Uterine smooth muscle cell (primary cell): ENCODE results near the gene DDX54. TPM values are rescaled to one million over a fixed set of nuclear protein-coding genes. Genes with fewer than 3 reads are reported as not detected.

Source experiments
- total RNA-seq: library from RNA; depleted of rRNA; stranded (reverse); fragments of >200 nt; gene quantifications from 2 replicates; pipeline ENCODE4 v1.2.3, GENCODE V29; 2014

Gene DDX54, protein sequence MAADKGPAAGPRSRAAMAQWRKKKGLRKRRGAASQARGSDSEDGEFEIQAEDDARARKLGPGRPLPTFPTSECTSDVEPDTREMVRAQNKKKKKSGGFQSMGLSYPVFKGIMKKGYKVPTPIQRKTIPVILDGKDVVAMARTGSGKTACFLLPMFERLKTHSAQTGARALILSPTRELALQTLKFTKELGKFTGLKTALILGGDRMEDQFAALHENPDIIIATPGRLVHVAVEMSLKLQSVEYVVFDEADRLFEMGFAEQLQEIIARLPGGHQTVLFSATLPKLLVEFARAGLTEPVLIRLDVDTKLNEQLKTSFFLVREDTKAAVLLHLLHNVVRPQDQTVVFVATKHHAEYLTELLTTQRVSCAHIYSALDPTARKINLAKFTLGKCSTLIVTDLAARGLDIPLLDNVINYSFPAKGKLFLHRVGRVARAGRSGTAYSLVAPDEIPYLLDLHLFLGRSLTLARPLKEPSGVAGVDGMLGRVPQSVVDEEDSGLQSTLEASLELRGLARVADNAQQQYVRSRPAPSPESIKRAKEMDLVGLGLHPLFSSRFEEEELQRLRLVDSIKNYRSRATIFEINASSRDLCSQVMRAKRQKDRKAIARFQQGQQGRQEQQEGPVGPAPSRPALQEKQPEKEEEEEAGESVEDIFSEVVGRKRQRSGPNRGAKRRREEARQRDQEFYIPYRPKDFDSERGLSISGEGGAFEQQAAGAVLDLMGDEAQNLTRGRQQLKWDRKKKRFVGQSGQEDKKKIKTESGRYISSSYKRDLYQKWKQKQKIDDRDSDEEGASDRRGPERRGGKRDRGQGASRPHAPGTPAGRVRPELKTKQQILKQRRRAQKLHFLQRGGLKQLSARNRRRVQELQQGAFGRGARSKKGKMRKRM
- total RNA-seq, result 36.7 and 45.6 TPM in 2 replicates

DNA sequence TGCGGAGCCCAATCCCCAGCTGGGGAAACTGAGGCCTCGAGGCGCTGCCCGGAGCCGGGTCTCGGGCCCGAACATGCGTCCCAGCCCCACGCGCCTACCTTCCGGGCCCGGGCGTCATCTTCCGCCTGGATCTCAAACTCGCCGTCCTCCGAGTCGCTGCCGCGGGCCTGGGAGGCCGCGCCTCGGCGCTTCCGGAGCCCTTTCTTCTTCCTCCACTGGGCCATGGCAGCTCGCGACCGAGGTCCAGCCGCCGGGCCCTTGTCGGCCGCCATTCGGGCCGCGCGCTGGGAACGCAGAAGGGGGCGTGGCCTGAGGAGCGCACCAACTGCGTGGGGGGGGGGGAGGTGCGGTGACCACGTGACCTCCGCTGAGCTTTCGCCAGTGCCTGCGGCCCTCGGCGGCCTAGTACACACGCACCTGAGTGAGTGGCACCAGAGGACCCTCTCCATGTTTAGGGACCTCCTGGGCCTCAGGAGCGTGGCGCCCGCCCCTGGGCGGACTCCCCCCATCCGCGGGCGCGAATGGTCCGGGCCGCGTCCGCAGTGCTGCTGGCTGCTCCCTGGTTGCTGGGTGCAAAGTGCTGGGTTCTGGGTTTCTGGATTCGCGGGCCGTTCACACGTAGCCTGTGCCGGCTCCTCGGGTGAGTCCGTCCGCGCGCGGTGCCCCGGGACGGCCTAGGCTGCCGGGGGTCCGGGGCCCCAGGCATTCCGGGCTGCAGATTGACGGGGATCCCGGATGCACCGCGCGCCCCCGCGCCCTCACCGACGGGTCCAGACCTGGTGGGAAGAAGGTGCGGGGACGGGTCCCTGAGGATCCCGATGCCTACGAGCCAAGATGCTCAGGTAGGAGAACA lies at the start of gene DDX54, which contains the start of gene RITA1:
DDX54 (minus strand) TSS at position 299 of the 853 bp plus-strand sequence; CDS start at position 272, 27 bp downstream.
RITA1 (plus strand) TSS at position 542 of the 853 bp plus-strand sequence. CDS start 1,026 bp downstream, outside the sequence.

DNA sequence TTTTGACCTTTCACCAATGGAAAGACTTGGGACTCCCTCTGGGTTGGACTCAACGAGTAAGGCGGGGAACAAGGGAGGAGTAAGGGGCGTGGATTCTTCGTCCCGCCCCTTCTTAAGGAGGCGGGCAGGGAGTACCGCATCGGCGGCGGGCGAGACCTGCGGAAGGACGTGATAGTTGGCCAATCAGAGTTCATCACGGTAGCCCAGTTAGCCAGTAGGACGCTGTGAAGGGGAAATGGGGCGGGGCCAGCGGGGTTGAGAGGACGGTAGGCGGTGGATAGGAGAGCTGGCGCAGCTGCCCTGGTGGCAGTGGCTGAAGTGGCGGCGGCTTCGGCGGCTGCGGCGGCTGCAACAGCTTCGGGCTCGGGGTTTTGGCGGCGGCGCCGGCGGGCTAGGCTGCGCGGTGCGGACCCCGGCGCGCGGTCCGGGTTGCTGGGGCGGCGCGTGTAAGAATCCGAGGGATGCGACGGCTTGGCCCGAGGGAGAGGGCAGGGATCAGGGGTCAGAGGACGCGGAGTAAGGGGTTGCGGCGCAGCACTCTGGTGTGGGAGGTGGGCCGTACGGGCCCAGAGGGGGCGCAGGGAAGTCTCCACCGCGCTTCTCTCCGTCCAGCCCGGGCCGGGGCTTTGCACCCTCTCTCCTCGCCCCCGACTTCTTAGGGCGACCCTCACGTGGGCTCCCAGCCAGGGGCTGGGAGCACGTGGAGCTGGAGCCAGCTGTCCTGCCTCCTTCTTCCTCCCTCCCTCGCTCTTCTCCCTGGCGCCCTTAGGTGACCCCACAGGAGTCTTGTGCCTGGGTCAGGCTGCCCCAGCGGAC lies 36.1 kb upstream of the DDX54 start, which contains the start of gene TPCN1:
TPCN1 (plus strand) TSS at position 284 of the 816 bp plus-strand sequence. CDS start 5,389 bp downstream, outside the sequence.

DNA sequence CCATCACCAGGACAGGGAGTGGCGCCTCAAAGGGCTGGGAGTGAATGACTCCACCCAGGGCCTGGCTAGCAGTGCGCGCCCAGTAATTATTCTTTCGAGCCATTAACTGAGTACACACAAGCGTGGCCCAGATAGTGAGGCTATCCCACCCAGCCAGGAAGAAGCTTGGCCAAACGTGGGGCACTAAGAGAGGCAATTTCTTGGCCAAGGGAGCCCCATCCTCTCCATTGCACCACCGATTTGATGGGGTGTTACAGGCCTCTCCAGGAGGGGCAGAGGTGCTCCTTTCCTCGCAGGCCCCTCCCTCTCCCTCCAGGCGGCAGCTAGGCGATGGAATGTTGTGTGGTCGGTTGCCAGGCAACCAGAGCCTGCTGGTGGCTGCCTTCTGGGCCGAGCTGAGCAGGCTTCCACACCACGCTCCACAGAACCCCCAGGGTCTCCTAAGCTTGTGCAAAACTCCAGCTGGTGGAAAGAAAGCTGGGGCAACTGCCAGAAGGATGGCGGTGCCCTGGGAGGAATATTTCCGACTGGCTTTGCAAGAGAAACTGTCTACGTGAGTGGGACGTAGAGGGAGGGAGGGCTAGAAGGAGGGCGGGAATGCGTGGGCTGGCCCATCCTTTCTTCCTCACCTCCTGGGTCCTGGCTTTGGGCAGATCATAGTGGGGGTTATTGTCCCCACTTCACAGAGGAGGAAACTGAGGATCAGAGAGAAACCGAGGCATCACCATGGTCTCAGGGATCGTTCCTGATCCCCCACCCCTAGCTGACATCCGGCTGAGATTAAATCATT lies 35.7 kb downstream of the DDX54 start, which contains the start of gene CFAP73:
CFAP73 (plus strand) TSS at position 364 of the 790 bp plus-strand sequence; CDS start at position 498, 134 bp downstream.

DNA sequence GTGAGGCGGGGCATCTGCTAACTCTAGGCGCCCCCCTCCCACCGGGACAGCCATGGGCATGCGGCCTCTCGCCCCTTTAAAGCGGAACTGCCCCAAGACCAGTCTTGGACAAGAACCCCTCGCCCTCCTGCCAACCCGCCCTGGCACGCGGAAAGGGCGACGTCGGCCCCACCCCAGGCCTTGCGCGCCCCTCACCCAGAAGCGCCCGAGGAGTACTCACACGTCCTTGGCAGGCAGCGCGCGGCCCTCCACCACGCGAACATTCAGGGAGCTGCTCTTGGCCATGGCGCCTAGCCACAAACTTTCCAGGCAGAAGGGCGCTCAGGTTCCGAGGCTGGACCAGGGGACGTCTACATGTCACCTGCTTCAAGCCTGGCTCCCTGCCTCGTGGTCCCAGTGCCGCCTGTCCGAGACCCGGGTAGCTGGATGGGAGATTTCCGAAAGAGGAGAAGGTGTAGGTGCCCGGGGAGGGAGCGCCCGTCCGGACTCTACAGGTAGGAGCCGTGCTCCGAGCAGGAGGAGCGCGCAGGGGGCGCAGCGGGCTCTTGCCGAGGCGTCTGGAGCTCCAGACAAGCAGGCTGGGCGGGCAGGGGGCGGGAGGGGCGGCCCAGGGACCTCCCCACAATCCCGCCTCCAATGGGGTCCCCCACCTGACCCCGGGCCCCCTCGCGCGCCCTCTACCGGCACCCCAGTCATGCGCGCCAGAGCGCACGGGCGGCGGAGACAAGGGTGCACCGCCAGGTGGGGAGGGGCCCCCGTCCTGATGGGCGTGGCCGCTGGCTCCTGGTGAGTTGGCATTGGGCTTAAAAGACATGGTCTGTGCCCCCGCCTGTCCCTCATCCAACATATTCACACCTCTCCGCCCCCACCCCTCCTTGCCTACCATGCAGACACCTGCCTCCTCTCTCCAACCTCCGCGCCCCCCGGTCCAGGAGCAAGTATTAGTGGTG lies 49.8 kb downstream of the DDX54 start, which contains the start of gene RASAL1:
RASAL1 (minus strand) TSS at position 584 of the 950 bp plus-strand sequence; CDS start at position 285, 299 bp downstream.

Other genes with a start within 250 kb of the DDX54 start
- 7.7 and 11.1 TPM in 2 replicates for gene OAS3, start 247.0 kb downstream of the DDX54 start, total RNA-seq
- 0.77 and 1.1 TPM in 2 replicates for gene OAS2, start 207.0 kb downstream of the DDX54 start, total RNA-seq
- under 0.01 TPM in 1 of 2 replicates, not detected in the other for gene DTX1, start 128.7 kb downstream of the DDX54 start, total RNA-seq
- not detected in 2 replicates for gene RASAL1, start 49.7 kb downstream of the DDX54 start, total RNA-seq
- gene CFAP73, start 35.8 kb downstream of the DDX54 start, total RNA-seq, result not detected in 2 replicates
- gene RITA1, start 243 bp upstream of the DDX54 start, total RNA-seq, result 14.7 and 17.5 TPM in 2 replicates
- gene TPCN1, start 36.0 kb upstream of the DDX54 start, total RNA-seq, result 12.0 and 34.0 TPM in 2 replicates
- gene SLC8B1, start 149.6 kb upstream of the DDX54 start, total RNA-seq, result 15.2 and 20.4 TPM in 2 replicates
- 33.5 and 56.9 TPM in 2 replicates for gene PLBD2, start 173.1 kb upstream of the DDX54 start, total RNA-seq
- gene SDS, start 218.4 kb upstream of the DDX54 start, total RNA-seq, result not detected in 2 replicates
- 7.5 and 18.4 TPM in 2 replicates for gene SDSL, start 236.9 kb upstream of the DDX54 start, total RNA-seq